ENCODE measurements around the gene ZNF438.

The ZNF438 gene

DNA sequence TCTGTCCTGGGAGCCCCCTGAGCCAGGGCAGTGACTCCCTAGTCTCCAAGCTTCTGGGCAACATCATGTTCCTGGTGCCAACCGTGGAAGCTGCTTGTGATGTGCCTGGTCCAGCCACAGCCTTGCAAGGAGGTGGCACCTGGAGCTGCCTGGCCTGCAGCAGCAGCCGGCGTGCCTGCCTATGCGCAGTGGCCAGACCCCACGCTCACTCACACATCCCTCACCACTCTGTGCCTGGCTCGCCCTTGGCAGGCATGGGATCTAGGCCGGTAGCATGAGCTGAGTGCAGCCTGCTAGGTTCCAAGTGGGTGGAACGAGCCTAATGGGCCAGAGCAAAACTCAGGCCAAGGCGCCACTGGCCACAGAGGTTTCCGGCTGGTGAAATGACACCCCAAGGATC, 184.0 kb downstream of the ZNF438 start:
- no peak for DNase-seq (ENCODE audit: low read depth)

DNA sequence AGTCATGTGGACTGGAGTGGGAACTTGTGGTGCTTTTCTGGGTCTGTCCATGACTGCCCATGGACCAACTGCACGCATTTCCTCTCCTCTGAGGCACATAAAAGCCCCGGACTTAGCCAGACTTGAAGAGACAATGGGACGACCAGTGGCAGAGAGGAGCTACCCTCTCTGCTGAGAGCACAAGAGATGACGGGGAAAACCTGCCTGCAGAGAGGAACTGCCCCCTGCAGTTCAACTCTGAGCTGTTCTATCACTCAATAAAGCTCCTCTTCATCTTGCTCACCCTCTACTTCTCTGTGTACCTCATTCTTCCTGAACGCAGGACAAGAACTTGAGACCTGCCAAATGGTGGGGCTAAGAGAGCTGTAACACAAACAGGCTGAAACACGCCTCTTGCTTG, 184.5 kb downstream of the ZNF438 start:
- no peak for DNase-seq (ENCODE audit: low read depth)

DNA sequence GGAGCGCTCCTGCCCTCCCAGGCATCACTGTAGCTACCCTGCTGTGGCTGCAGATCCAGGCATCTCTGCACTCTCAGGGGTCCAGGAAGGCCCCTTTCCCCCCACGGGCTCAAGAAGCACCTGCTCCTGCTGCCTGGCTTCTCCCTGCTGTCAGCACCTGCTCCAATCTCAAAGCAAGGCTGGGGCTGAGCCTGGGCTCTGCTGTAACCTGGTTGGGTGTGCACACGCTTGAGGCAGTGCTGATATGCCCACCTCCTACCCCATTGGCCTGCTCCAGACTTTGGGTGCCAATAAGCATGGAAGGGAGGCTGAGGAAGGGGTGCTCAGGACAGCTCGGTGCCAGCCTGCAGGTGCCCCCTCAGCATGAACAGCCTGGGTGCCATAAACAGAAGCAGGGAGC, 185.0 kb downstream of the ZNF438 start:
- no peak for DNase-seq (ENCODE audit: low read depth)

DNA sequence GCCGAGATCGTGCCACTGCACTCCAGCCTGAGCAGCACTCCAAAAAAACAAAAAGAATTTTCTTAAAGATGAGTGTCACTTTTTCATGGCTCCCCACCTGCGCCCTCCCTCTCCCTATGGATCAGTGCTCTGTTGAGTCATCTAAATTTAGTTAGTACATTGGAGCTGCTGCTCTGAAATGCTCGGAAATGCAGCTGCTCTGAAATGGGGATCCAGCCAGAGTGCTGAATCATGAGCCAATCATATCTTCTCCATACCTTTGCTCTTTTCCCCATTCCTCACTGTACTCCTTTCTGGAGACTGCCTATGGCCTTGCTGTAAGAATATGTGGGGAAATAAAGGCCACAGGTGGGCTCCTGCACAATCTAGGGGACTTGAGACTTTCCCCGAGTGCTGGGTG, 188.8 kb downstream of the ZNF438 start:
- no peak for DNase-seq (ENCODE audit: low read depth)

DNA sequence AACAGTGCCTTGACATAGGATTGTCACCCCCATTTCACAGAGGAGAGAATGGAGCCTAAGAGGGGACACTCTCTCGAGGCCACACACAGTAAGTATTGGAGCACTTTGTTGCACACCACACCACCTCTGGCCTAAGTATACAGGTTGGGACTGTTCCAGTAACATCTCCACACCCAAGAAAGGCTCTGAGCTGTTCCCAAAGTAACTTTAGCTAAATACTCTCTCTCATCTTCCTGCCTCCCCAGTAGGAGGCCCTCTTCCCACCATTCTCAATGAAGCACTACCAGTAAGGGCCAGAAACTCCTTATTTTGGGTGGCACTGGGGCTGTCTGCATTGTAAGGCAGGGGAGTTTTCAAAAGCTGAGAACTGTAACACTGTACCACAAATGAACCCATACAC, 189.5 kb downstream of the ZNF438 start:
- DNase-seq (ENCODE audit: low read depth): no peak

DNA sequence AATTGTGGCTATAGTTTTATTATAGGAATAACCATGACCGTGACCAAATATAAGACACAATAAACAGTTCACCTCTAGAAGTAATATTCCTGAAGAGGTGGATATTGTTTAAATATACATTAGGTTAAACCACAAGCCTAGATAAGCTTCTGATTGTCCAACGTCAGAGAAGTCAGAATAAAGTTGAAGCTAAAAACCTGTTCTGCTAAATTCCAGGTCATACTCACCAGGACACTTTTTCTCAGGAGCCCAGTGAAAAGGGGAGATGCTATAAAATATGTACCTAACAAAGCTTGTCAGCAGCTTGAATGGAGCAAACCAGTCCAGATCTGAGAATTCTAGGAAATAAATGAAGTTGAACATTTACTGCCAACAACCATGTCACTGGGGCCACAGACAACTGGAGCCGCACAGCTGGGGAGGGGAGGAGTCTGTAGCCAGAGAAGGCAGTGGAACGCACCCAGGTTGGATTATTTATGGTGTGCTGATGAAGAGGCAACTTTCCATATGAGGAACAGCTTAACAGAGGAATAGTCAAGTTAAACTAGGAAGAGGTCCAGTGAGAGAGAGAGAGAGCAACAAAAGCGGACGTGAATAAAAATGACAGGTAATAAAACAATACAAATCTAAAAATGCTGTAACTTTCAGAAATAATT, 191.1 kb downstream of the ZNF438 start:
- DNase-seq (ENCODE audit: low read depth): no peak

DNA sequence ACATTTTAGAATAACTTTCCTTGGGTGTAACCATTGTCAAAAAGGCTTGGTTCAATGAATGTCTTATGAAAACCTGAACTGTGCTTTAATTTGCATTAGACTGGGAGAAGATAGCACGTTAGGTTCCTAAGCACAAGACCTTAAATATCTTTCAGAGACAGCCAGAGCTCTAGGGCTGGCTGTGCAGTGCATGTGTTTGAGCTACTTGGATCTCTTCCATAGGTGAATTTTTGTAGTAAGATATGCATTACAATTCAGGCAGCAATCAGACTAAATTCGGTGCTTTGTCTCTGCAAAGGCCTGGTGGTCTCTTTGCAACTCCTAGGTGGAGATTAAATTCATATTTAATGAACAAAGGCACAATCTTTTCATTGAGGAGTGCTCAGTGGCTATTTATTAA, 192.0 kb downstream of the ZNF438 start:
- no peak for DNase-seq (ENCODE audit: low read depth)

DNA sequence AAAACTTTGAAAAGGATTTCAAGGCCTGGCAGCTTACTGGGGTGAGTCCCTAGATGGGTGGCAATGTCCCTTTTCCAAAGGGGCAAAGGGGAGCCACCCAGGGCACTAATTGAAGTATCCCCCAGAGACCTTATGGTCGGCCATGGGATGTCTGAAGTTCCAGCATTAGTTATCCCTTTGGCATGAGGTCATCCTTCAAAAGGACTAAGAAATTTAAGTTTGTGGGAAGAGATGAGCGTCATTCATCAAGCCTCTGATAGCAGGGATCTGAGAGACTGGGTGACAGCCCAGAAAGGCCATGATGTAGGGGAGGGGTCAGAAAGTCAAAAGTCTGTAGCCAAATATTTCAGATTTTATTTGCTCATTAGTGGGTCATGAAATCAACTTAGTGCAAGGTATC, 195.3 kb downstream of the ZNF438 start:
- DNase-seq (ENCODE audit: low read depth): no peak

DNA sequence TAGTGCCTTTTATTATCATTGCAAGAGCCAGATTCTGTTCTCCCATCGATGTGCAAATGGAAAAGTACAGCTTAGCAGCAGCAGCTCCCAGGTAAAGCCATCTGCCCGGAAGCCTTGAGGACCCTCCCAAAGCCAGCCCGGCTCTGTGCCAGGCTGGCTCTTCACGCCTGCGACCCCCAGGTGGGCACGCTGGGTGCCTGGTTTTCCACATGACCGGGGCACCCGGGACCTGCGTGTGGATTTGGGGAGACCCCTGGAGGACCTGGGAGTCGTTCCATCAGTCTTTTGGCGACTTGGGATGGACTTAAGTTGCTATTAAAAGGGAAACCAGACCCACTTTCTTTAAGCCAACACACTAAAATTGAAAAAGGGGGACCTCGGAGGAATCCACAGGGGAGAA, 196.5 kb downstream of the ZNF438 start:
- DNase-seq (ENCODE audit: low read depth): no peak

DNA sequence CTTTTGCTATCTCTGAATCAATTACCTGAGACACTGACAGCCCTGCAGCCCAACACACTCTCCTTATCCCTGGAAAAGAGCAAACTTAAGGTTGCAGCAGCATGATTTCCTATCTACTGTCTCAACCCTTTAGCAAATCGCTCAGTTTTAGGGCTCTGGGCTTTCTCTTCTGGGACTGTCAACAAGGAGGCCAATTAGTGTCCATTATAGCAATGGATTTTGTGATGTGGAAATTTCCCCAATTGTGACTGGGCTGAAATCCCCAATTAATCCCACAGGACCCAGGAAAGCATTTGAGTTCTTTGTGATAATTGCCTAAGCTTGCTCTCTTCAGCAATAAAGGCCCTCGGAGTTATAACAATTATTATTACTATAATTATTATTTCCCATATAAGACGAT, 197.0 kb downstream of the ZNF438 start:
- no peak for DNase-seq (ENCODE audit: low read depth)

DNA sequence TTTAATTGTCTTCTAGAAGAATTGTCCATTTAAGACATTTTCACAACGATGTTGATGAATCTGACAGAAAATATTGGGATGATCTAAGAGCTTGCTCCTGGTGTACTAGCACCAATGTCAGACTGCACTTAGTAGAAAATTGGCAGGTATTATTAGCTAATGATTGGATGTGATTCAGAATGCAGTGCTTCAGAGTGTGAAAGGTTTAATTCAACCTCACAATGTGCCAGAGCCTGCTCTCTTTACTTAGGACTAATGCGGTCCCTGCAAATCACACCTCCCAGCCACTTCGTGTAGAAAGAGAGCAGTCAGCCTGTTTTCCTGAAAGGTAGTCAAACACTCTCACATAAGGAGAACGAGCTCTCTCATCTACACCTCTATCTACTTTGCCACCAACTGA, 197.5 kb downstream of the ZNF438 start:
- no peak for DNase-seq (ENCODE audit: low read depth)

DNA sequence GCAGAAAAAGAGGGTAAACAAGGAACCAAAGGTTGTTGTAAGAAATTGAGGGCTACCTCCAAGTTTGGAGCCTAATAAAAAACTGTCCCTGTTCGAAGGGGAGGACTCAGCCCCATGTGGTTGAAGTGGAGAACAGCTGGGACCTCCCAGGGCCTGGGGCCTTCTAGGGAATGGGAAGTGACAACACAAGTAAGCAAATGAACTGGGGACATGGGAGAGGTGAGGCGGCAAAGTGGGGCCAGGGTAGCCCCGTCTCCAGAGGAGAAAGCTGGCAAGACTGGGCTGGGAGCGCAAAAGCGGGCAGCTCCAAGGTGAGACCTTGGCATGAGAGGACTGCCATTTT, 198.1 kb downstream of the ZNF438 start:
- no peak for DNase-seq (ENCODE audit: low read depth)

DNA sequence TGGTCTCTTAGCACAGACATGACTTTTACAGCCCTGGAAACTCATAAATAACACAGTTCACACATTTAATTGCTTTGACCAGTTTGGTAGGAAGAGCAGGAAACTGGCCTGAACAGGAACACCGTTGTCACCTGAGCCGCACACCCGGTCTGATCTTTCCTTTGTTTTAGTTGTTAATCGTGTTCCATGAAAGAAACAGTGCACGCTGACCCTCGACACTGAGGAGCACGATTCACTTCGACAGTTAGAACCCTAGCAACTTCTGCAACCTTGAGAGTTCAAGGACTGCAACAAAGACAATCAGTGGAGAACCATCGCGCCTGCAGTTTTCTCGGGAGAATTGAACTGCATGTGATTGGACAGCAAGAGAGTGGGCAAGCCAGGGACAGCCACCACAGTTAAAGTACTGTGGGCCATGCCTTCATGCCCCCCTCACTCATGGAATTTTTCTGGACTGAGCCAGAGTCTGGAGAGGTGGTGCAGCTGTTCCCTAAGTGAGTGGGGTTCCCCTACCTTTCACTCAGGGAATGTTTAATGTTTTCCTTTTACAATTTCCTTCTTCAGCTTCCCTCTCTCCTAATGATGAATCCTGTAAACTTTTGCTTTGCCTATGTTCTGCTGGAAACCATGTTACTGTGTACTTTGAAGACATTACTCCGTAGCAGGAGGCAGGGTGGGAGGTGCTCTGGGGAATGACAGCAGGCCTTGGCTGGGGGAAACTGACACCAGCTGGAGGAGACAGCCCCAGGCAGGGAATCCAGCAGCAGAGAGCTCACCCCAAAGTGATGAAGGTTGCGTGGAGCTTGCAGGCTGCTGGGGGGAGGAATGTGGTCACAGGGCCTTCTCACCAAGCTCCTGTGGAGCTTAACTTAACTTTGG, 198.7 kb downstream of the ZNF438 start:
- no peak for DNase-seq (ENCODE audit: low read depth)

DNA sequence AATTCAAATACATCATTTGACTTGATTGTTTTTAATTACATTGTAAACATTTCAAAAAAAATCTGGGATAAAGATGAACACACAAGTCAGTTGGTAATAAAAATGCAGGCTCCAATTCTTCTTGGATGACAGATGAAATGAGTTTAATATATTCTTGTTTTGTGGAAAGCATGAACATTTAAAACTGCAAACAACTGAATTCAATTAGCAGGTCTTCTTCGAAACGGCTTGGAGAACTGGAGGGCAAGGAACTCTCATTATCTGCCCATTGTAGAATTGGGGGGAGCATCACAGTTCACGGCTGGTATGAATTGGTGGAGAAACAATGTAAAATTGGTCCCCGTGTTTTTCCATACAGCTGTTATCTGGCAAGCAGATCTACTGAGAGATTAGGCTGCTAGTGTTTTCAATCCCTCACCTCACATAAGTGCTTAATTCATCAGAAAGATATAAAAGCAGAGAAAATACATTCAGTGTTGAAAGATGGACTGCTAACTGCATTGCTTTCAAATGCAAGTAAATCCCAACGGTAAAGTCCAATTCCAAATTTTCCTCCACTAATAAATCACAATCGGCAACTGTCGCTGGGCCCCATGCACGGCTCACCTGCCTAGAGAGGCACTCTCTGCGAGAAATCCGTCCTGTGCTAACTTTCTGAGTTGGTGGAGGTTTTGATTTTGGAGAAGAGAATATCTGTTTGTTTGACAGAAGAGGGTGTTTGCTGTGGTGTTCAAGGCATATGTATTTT, 199.5 kb downstream of the ZNF438 start:
- no peak for DNase-seq (ENCODE audit: low read depth)

DNA sequence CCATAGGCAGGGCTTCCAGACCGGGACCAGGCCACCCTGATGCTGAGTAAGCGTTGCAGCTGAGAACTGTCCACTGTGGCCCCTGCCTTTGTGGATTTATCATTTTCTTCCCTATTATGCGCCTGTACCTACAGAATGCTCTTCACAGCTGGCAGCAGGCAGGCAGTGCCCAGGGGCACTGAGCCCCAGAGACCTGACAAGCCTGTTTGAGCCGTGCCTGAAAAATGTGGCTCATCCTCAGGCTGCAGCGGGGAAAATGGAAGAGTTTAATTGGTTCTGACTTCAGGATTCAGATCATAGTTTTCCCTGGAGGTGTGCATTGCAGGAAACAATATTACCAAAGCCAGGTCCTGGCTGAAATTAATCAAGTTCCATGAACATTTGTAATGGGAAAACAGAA, 200.2 kb downstream of the ZNF438 start:
- no peak for DNase-seq (ENCODE audit: low read depth)

DNA sequence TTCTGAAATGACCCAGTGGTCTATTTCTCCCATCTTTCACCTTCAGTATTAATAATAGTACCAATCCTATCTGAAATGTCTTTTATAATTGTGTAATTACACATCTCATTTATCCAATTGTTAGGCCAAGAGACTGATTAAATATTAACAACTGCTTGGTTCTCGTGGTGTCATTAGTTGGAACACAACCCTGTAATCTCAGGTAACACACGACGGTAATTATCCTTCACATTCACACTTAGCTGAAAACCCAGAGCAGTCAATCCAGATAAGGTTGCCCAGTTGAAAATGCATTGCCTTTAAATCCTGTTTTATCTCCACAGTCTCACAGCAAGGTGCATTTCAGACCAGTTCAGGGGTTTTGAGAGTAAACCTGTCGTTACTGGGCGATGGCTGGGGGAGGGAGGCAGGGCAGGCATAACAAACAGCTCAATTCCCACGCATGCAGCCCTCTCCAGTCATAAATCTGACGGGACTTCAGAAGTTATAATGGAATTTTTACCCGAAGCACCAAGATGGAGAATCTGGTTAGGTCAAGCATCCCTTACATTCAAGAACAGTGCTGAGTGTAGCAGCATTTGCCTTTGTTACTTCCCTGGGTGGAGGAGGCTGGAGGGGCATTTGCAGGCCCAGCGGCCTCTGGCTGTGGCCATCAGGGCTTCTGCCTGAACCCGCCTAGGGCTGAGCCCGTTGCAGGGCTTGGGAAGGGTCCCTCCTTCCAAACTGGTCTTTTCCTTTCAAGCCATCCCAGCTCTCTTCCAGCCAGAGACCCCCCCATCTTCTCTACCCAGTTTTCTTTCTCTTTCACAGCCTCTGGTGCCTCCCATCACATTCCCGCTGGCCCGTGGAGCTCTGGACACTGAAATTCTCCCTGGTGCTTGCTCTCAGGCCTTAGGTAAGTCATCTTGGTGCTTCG, 201.1 kb downstream of the ZNF438 start:
- no peak for DNase-seq (ENCODE audit: low read depth)

DNA sequence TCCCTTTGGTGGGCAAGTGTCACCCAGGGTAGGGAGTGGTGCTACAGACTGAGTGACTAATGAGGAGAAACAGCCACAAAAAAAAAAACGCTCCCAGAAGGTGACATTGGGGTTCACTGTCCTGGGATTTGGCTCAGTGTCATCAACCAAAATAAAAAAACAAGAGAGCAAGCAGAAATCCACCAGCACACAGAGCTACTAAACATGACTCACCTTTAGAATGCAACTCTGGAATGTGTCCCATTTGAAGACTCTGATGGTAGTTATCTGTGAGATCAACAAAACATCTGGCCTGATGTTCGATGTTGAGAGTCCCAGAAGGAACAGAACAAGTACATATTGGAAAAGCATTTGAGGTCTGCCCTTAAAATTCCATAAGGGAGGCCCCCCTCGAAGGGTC, 201.8 kb downstream of the ZNF438 start:
- DNase-seq (ENCODE audit: low read depth): no peak

DNA sequence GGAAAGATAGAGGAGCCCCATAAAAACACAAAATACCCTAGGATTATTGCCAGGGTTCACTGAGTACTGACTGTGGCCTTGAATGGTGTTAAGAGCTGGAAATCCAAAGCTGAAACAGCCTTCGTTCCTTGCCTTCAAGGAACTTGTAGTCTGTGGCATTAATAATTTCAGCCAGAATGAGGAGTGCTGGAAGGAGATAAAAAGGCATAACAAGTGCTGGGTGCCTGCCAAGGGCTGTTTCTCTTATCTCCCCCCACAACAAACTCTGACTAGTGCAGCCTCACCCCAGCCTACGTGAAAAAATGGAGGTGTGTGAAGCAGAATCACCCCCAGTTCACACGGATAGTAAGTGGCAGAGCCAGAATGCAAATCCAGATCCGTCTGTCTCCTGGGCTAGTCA, 203.0 kb downstream of the ZNF438 start:
- no peak for DNase-seq (ENCODE audit: low read depth)

DNA sequence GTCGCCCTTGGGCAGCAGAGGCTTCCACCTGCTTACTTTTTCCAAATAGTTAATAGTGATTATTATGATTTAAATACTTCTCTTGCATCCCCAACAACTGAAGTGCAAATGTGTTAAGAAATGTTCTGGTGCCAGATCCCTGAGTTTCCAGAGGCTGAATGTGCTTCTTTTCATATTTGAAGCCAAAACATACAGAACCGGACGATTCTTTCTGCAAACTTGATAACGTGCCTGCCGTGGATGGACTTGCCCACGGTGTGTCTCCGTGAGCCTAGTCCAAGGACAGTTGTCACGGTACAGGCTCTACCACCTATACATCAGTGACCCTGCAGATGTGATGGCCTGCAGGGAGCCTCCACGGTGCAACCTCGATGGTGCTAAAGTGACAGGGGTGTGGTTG, 203.5 kb downstream of the ZNF438 start:
- DNase-seq (ENCODE audit: low read depth): no peak

DNA sequence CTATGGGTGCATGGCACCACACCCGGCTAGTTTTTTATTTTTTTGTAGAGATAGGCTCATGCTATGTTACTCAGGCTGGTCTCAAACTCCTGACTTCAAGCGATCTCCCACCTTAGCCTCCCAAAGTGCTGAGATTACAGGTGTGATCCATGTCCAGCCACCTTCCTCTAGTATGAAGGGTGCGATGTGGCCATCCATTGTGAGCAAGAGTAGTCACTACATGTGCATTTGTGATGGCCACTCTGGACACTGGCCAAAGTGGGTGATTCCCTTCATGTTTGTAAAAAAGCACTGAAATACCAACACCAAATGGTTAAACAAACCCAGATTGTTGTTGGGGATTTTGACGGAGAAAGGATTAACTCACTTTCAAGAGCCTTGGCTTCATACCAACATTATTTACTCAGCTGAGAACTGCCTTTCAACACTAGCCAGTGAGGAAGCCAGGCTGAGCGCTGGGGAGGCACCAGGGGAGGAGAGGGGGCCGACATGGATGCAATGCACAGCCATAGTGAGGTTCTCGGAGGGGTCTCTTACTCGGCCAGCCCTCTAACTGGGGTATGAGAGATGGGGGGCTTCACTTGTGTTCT, 204.0 kb downstream of the ZNF438 start:
- no peak for DNase-seq (ENCODE audit: low read depth)

DNA sequence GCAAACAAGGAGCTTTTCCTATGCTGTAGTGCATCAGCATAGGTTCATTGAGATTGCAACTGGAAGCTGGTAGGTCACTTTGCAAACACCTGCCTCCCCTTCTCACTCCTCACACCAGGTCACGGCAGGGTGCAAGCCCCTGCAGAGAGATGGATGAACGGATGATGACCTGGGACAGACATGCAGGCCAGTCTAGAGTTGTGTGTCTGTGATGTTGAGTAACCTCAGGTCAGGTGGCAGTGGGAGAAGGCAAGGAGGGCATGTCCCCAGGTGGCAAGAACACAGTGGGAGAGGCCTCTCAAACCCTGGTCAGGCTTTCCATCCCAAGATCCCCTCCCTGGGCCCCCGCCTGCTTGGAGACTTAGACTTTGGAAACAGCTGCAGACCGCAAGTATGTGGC, 205.0 kb downstream of the ZNF438 start:
- DNase-seq (ENCODE audit: low read depth): no peak

DNA sequence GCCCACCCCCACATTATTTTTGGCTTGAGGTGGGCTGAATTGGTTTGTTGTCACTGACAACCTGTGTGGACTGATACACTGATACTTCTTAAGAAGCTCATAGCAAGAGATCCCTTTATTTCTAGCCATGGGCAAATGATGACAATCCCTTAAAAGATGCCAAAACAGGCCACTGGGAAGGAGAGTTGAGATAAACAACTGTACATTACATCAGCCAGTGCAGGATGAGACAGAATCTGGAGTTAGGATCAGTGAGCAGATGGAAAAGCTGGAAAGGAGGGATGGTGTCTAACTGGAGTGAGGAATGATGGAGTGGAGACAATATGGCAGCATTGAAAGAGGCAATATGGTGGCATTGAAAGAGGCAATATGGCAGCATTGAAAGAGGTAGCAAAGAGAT, 206.2 kb downstream of the ZNF438 start:
- no peak for DNase-seq (ENCODE audit: low read depth)
